Cardiac muscle cell (in vitro differentiated cells and primary cell): ENCODE data around the gene ACAD8. TPM values are rescaled to one million over a fixed set of nuclear protein-coding genes. Genes with fewer than 3 reads are reported as not detected.

Experiments used
- DNase-seq, 2 donors: peaks; one replicate each; pipeline versions ENCODE4 v3.0.0 to v3.0.0-alpha.2; 2010 to 2017; ENCODE audit warnings: low read depth in 1 of 2, low spot score in 1 of 2
- H3K27ac ChIP-seq: fragments of 200-600 bp; sonication (generic); 2 replicates; pipeline ENCODE4 v1.5.1; 2016
- H3K27me3 ChIP-seq: fragments of 200-600 bp; sonication (generic); 2 replicates; pipeline ENCODE4 v1.6.0; 2016; ENCODE audit warnings: control low read depth
- H3K36me3 ChIP-seq: fragments of 200-600 bp; sonication (generic); 2 replicates; pipeline ENCODE4 v1.5.1; 2016; ENCODE audit warnings: control low read depth
- H3K4me1 ChIP-seq: fragments of 200-600 bp; sonication (generic); 2 replicates; pipeline ENCODE4 v1.8.1; 2017; ENCODE audit warnings: low read depth, mild to moderate bottlenecking, mixed run types
- H3K4me3 ChIP-seq: fragments of 200-600 bp; sonication (generic); 2 replicates; pipeline ENCODE4 v1.5.1; 2016; ENCODE audit warnings: mild to moderate bottlenecking
- H3K9me3 ChIP-seq: fragments of 200-600 bp; sonication (generic); 2 replicates; pipeline ENCODE4 v1.5.1; 2017; ENCODE audit warnings: low read depth, mild to moderate bottlenecking, control low read depth
- polyA plus RNA-seq: library from polyadenylated mRNA; unstranded; fragments of >200 nt; fragmentation: Nextera tagmentation; extraction: Ambion mirVana; gene quantifications from 2 replicates; pipeline ENCODE4 v1.2.1, GENCODE V29; 2016
- total RNA-seq: library from RNA; depleted of rRNA; stranded (reverse); fragments of >200 nt; gene quantifications from 2 replicates; pipeline ENCODE4 v1.2.3, GENCODE V29; 2016
- TF ChIP-seq, protein P1 (sequence below): IDR thresholded peaks from 2 replicates; pipeline ENCODE4 v1.5.1; 2012; ENCODE audit warnings: low read depth, mild to moderate bottlenecking, low read length

The ACAD8 gene
- total and polyA plus RNA-seq, 2 experiments from 2014 or later, result 52.4 to 55.7 TPM

GRCh38 chr11:134235399-134235798 lies 18.0 kb upstream of the ACAD8 start:
- no peaks in the 10 kb centered on the region for H3K36me3 ChIP-seq
- no peak for DNase-seq
- no peaks in the 10 kb centered on the region for H3K9me3 ChIP-seq
- H3K4me1 ChIP-seq, result no peaks in the 10 kb centered on the region
- H3K4me3 ChIP-seq, result no peak overlapping the region
- H3K27me3 ChIP-seq, result no peaks in the 10 kb centered on the region
- TF ChIP-seq, protein P1, sequence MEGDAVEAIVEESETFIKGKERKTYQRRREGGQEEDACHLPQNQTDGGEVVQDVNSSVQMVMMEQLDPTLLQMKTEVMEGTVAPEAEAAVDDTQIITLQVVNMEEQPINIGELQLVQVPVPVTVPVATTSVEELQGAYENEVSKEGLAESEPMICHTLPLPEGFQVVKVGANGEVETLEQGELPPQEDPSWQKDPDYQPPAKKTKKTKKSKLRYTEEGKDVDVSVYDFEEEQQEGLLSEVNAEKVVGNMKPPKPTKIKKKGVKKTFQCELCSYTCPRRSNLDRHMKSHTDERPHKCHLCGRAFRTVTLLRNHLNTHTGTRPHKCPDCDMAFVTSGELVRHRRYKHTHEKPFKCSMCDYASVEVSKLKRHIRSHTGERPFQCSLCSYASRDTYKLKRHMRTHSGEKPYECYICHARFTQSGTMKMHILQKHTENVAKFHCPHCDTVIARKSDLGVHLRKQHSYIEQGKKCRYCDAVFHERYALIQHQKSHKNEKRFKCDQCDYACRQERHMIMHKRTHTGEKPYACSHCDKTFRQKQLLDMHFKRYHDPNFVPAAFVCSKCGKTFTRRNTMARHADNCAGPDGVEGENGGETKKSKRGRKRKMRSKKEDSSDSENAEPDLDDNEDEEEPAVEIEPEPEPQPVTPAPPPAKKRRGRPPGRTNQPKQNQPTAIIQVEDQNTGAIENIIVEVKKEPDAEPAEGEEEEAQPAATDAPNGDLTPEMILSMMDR, result no peak
- H3K27ac ChIP-seq, result no peak overlapping the region

GRCh38 chr11:134236834-134237556 lies 16.4 kb upstream of the ACAD8 start:
- Histone ChIP-seq H3K9me3 (no peaks in the 10 kb centered on the region), H3K4me1 (no peaks in the 10 kb centered on the region), H3K36me3 (no peaks in the 10 kb centered on the region), H3K27me3 (no peaks in the 10 kb centered on the region), H3K27ac (no peak overlapping the region), H3K4me3 (no peak overlapping the region)
- DNase-seq, result no peak
- TF ChIP-seq, protein P1, result no peak

DNA sequence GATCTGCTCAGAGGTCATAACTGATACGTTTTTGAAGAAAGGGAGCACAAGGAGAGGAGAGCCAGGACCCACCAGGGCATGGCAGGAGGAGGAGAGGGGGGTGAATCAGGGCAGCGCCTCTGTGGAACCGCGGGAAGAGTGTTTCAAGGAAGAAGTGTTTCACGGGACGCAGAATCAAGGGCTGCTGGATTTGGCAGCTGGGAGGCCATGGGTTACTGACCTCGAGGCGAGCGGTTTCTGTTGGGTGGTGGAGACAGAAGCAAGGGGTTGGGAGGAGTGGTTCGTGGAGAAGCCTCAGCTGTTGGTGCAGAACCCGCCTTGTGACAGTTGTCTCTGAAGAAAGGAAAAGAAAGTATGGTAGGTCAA lies 15.8 kb upstream of the ACAD8 start:
- Histone ChIP-seq H3K9me3 (no peaks in the 10 kb centered on the region), H3K4me1 (no peaks in the 10 kb centered on the region), H3K27ac (no peak overlapping the region), H3K36me3 (no peaks in the 10 kb centered on the region), H3K4me3 (no peak overlapping the region), H3K27me3 (no peaks in the 10 kb centered on the region)
- no peak for DNase-seq
- TF ChIP-seq, protein P1, result no peak

- Histone ChIP-seq H3K27me3 (no peaks in the 10 kb centered on the region), H3K4me1 (no peaks in the 10 kb centered on the region), H3K27ac (no peak overlapping the region), H3K9me3 (no peaks in the 10 kb centered on the region), H3K36me3 (peaks cover 8% of the 10 kb centered on the region), H3K4me3 (no peak overlapping the region)
- TF ChIP-seq, protein P1, result no peak
- DNase-seq, result no peak
Measured at GRCh38 chr11:134238956-134239355, 14.4 kb upstream of the ACAD8 start.

- H3K4me1 ChIP-seq, result no peaks in the 10 kb centered on the region
- no peaks in the 10 kb centered on the region for H3K9me3 ChIP-seq
- H3K36me3 ChIP-seq, result peaks cover 18% of the 10 kb centered on the region
- no peaks in the 10 kb centered on the region for H3K27me3 ChIP-seq
- no peak for DNase-seq
- TF ChIP-seq, protein P1, result no peak
- no peak overlapping the region for H3K4me3 ChIP-seq
- H3K27ac ChIP-seq, result no peak overlapping the region
Measured at GRCh38 chr11:134240592-134240991, 12.8 kb upstream of the ACAD8 start.
